Right renal pelvis (tissue), 4 donors: ENCODE measurements around the gene CSNK1D. TPM values are rescaled to one million over a fixed set of nuclear protein-coding genes. Genes with fewer than 3 reads are reported as not detected.
"Not testable (repeated sequence)": the region's sequence is repeated elsewhere in the genome, so short reads cannot be mapped to it uniquely, and the experiment has no call there.

Experiments
- DNase-seq, 4 donors: peaks; one replicate each; pipeline ENCODE4 v3.0.0-alpha.2; 2013; ENCODE audit warnings: low read depth in 4 of 4, low spot score in 3 of 4, missing footprints in 1 of 4
- polyA plus RNA-seq, 4 donors: library from polyadenylated mRNA; unstranded; fragments of 120-200 nt; gene quantifications; one replicate each; pipeline ENCODE4 v1.2.1, GENCODE V29; 2013; ENCODE audit not compliant: insufficient read length in 4 of 4

The CSNK1D gene
- polyA plus RNA-seq, 4 donors, result 112 to 135 (median 122) TPM

- DNase-seq, result no peak
These were observed 55.8 kb downstream of the CSNK1D start for GRCh38 chr17:82217530-82218204.

- DNase-seq, result no peak
These were observed 56.4 kb downstream of the CSNK1D start for GRCh38 chr17:82217120-82217529.

- DNase-seq, result no peak
These were observed 57.0 kb downstream of the CSNK1D start for GRCh38 chr17:82216301-82217119.

- no peak for DNase-seq
These were observed 57.6 kb downstream of the CSNK1D start for GRCh38 chr17:82215972-82216300.

- no peak for DNase-seq
These were observed 58.2 kb downstream of the CSNK1D start for GRCh38 chr17:82215095-82215971.

- no peak for DNase-seq
These were observed 59.4 kb downstream of the CSNK1D start for GRCh38 chr17:82214012-82214628.

GRCh38 chr17:82213251-82214011 lies 60.1 kb downstream of the CSNK1D start:
- DNase-seq, result no peak

GRCh38 chr17:82212331-82213250 lies 60.9 kb downstream of the CSNK1D start, which contains the start of gene CCDC57:
CCDC57 (minus strand) TSS chr17:82212842; CDS start chr17:82201944, 10,898 bp downstream.
- DNase-seq, result no peak

GRCh38 chr17:82210655-82211054 lies 62.8 kb downstream of the CSNK1D start:
- not testable (repeated sequence) for DNase-seq

- DNase-seq, result no peak
These were observed 67.6 kb downstream of the CSNK1D start for GRCh38 chr17:82205720-82206508.

- DNase-seq, result no peak
These were observed 68.4 kb downstream of the CSNK1D start for GRCh38 chr17:82204831-82205719.

GRCh38 chr17:82203920-82204319 lies 69.6 kb downstream of the CSNK1D start:
- DNase-seq, result no peak

GRCh38 chr17:82202981-82203380 lies 70.5 kb downstream of the CSNK1D start:
- no peak for DNase-seq

GRCh38 chr17:82201498-82201910 lies 72.0 kb downstream of the CSNK1D start:
- DNase-seq, result no peak

GRCh38 chr17:82200743-82201497 lies 72.6 kb downstream of the CSNK1D start:
- no peak for DNase-seq

GRCh38 chr17:82200135-82200534 lies 73.4 kb downstream of the CSNK1D start:
- DNase-seq, result no peak
